ENCODE results near the gene HPCAL1.

GRCh38 chr2:10279946-10280463 is 22.7 kb upstream of the HPCAL1 start:
- no peak for TF ChIP-seq CTCF (IDR thresholded peaks at IDR 0.05)
- TF ChIP-seq POLR2A (IDR thresholded peaks at IDR 0.05) = no peak
- no peak for TF ChIP-seq EP300 (IDR thresholded peaks at IDR 0.05)
